ENCODE results near the gene FOXP1.

DNA sequence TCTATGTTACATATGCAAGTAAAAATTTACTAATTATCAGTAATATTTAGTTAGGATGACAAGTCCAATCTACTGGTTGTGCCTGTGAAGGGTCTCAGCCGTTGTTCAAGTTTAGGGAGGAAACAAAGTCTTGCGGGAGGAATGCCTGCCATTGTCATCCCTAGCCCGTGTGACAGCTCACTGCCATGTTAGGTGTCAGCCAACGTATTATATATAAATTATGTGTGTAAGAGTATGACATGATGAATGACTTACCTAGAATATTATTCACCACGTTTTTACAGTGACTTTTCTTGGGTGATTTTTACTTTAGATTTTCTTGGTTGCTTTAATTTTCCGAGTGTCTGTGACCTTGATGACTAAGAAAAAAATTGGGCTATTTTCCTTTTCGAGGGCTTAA lies 656.7 kb downstream of the FOXP1 start:
- no peak for TF ChIP-seq CTCF (IDR thresholded peaks at IDR 0.05; ENCODE audit: poor library complexity)
- TF ChIP-seq EZH2phosphoT487 (IDR thresholded peaks at IDR 0.05; ENCODE audit: low read depth, severe bottlenecking, unreplicated experiment) = no peak
- TF ChIP-seq EZH2 (IDR thresholded peaks at IDR 0.05; ENCODE audit: borderline replicate concordance) = no peak
